ENCODE data around the gene HPD.

GRCh38 chr12:121894633-121895032 is 36.0 kb upstream of the HPD start:
- TF ChIP-seq MYC (IDR thresholded peaks at IDR 0.05; ENCODE audit: low read depth, low read length) (no peak), CTCF (IDR thresholded peaks at IDR 0.05; ENCODE audit: extremely low read depth in 1 of 2, insufficient read depth in 1 of 2, low read depth in 1 of 2, low read length in 2 of 2) (peak; percentile 14 to 19), POLR2A (IDR thresholded peaks at IDR 0.05; ENCODE audit: low read depth, low read length) (no peak), EZH2 (IDR thresholded peaks at IDR 0.05; ENCODE audit: borderline replicate concordance, low read depth, low read length, severe bottlenecking) (no peak), POLR2AphosphoS5 (IDR thresholded peaks at IDR 0.05; ENCODE audit: insufficient read depth, low read depth, low read length) (no peak), GATA2 (IDR thresholded peaks at IDR 0.05; ENCODE audit: insufficient read depth, insufficient read length, low read depth, low read length) (no peak), JUN (IDR thresholded peaks at IDR 0.05; ENCODE audit: borderline replicate concordance, insufficient read depth, insufficient read length, low read depth) (no peak)
- TF ChIP-seq, protein P1, sequence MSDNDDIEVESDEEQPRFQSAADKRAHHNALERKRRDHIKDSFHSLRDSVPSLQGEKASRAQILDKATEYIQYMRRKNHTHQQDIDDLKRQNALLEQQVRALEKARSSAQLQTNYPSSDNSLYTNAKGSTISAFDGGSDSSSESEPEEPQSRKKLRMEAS (IDR thresholded peaks at IDR 0.05; ENCODE audit: insufficient read depth, insufficient read length) = no peak
